H9 (cell line): ENCODE measurements around the gene ITGA11. TPM values are rescaled to one million over a fixed set of nuclear protein-coding genes. Genes with fewer than 3 reads are reported as not detected.

Experiments used
- DNase-seq: peaks from one replicate; pipeline ENCODE4 v3.0.0-alpha.2; 2017
- H2AFZ ChIP-seq: one replicate; pipeline ENCODE4 v1.6.1; 2013; ENCODE audit warnings: mild to moderate bottlenecking, low read length, control low read depth, moderate library complexity
- H2AK5ac ChIP-seq: 2 replicates; pipeline ENCODE4 v1.6.1; 2013; ENCODE audit warnings: low read length, control low read depth, mixed read lengths; ENCODE audit not compliant: insufficient read length
- H2BK120ac ChIP-seq: one replicate; pipeline ENCODE4 v1.6.1; 2013; ENCODE audit warnings: low read depth, mild to moderate bottlenecking, low read length, control low read depth, inconsistent platforms; ENCODE audit not compliant: poor library complexity, severe bottlenecking
- H2BK12ac ChIP-seq: 2 replicates; pipeline ENCODE4 v1.6.1; 2013; ENCODE audit warnings: low read length, control low read depth, mixed read lengths, low read depth; ENCODE audit not compliant: insufficient read length
- H2BK15ac ChIP-seq: 2 replicates; pipeline ENCODE4 v1.6.1; 2013; ENCODE audit warnings: low read depth, low read length, control low read depth
- H2BK20ac ChIP-seq: one replicate; pipeline ENCODE4 v1.6.1; 2013; ENCODE audit warnings: low read depth, mild to moderate bottlenecking, low read length, control low read depth, inconsistent platforms; ENCODE audit not compliant: poor library complexity, severe bottlenecking
- H2BK5ac ChIP-seq: 2 replicates; pipeline ENCODE4 v1.6.1; 2013; ENCODE audit warnings: low read length, control low read depth, mixed read lengths; ENCODE audit not compliant: insufficient read length
- H3K14ac ChIP-seq: 2 replicates; pipeline ENCODE4 v1.6.1; 2013; ENCODE audit warnings: low read length, control low read depth; ENCODE audit not compliant: insufficient read depth
- H3K18ac ChIP-seq: 2 replicates; pipeline ENCODE4 v1.6.1; 2013; ENCODE audit warnings: low read depth, mild to moderate bottlenecking, mixed read lengths, low read length, control low read depth; ENCODE audit not compliant: insufficient read length
- H3K23ac ChIP-seq: 2 replicates; pipeline ENCODE4 v1.6.1; 2013; ENCODE audit warnings: low read length, control low read depth, mixed read lengths, low read depth; ENCODE audit not compliant: insufficient read length
- H3K23me2 ChIP-seq: 2 replicates; pipeline ENCODE4 v1.6.1; 2013; ENCODE audit warnings: low read depth, mild to moderate bottlenecking, mixed read lengths, low read length, control low read depth; ENCODE audit not compliant: insufficient read length, poor library complexity, severe bottlenecking
- H3K27ac ChIP-seq: 2 replicates; pipeline ENCODE4 v1.5.1; 2013; ENCODE audit warnings: low read length, control low read depth, mixed read lengths, low read depth; ENCODE audit not compliant: insufficient read length
- H3K27me3 ChIP-seq: 2 replicates; pipeline ENCODE4 v1.6.1; 2013; ENCODE audit warnings: low read length, control low read depth, inconsistent platforms; ENCODE audit not compliant: insufficient read depth
- H3K4ac ChIP-seq: 2 replicates; pipeline ENCODE4 v1.6.1; 2013; ENCODE audit warnings: low read depth, mild to moderate bottlenecking, control low read depth, inconsistent platforms, low read length, moderate library complexity
- H3K4me1 ChIP-seq: 2 replicates; pipeline ENCODE4 v1.6.1; 2013; ENCODE audit warnings: low read length, control low read depth, inconsistent platforms; ENCODE audit not compliant: insufficient read depth
- H3K4me2 ChIP-seq: 2 replicates; pipeline ENCODE4 v1.6.1; 2013; ENCODE audit warnings: low read length, control low read depth, mixed read lengths; ENCODE audit not compliant: insufficient read length, insufficient read depth
- H3K56ac ChIP-seq: 2 replicates; pipeline ENCODE4 v1.6.1; 2013; ENCODE audit warnings: low read depth, mild to moderate bottlenecking, mixed read lengths, low read length, control low read depth; ENCODE audit not compliant: insufficient read length
- H3K79me1 ChIP-seq: 2 replicates; pipeline ENCODE4 v1.6.1; 2013; ENCODE audit warnings: low read depth, mild to moderate bottlenecking, moderate library complexity, low read length, control low read depth, inconsistent platforms; ENCODE audit not compliant: insufficient read depth, poor library complexity, severe bottlenecking
- H3K79me2 ChIP-seq: 2 replicates; pipeline ENCODE4 v1.6.1; 2013; ENCODE audit warnings: low read length, control low read depth, inconsistent platforms; ENCODE audit not compliant: insufficient read depth
- H3K9ac ChIP-seq: 2 replicates; pipeline ENCODE4 v1.6.1; 2013; ENCODE audit warnings: low read length, control low read depth, mixed read lengths; ENCODE audit not compliant: insufficient read length; ENCODE audit errors: extremely low read depth
- H3K9me3 ChIP-seq: one replicate; pipeline ENCODE4 v1.6.1; 2013; ENCODE audit warnings: low read depth, low read length, inconsistent platforms; ENCODE audit not compliant: control insufficient read depth
- H3T11ph ChIP-seq: one replicate; pipeline ENCODE4 v1.6.1; 2013; ENCODE audit warnings: mild to moderate bottlenecking, low read length, control low read depth, inconsistent platforms
- H4K20me1 ChIP-seq: one replicate; pipeline ENCODE4 v1.6.1; 2013; ENCODE audit not compliant: control insufficient read depth, insufficient read length, insufficient read depth
- H4K5ac ChIP-seq: 2 replicates; pipeline ENCODE4 v1.6.1; 2013; ENCODE audit warnings: low read depth, mild to moderate bottlenecking, mixed read lengths, low read length, control low read depth; ENCODE audit not compliant: insufficient read length
- H4K8ac ChIP-seq: replicated peaks from 2 replicates; pipeline ENCODE4 v1.6.1; 2013; ENCODE audit warnings: low read length, control low read depth, mixed read lengths, low read depth; ENCODE audit not compliant: insufficient read length
- H4K91ac ChIP-seq: 2 replicates; pipeline ENCODE4 v1.6.1; 2013; ENCODE audit warnings: low read depth, mild to moderate bottlenecking, moderate library complexity, mixed read lengths, low read length, control low read depth; ENCODE audit not compliant: insufficient read length
- H3K27ac Mint-ChIP-seq, 3 experiments: 2 replicates in 2 of 3; 3 replicates in 1 of 3; pipeline ENCODE4 v1.8.0; 2020 to 2021; ENCODE audit warnings: mixed read lengths in 3 of 3, mild to moderate bottlenecking in 1 of 3, moderate library complexity in 1 of 3
- H3K27me3 Mint-ChIP-seq: 2 replicates; pipeline ENCODE4 v1.8.0; 2021; ENCODE audit warnings: low read depth, mild to moderate bottlenecking, moderate library complexity, mixed read lengths
- H3K36me3 Mint-ChIP-seq, 3 experiments: 2 replicates in 2 of 3; 3 replicates in 1 of 3; pipeline ENCODE4 v1.8.0; 2020 to 2021; ENCODE audit warnings: low read depth in 3 of 3, mixed read lengths in 3 of 3; ENCODE audit not compliant: insufficient read depth in 1 of 3
- H3K4me1 Mint-ChIP-seq, 2 experiments: 2 replicates each; pipeline ENCODE4 v1.8.0; 2020; ENCODE audit warnings: mixed read lengths in 2 of 2
- H3K4me3 Mint-ChIP-seq, 2 experiments: 2 replicates in 1 of 2; 3 replicates in 1 of 2; pipeline ENCODE4 v1.8.0; 2020 to 2021; ENCODE audit warnings: mild to moderate bottlenecking in 2 of 2, mixed read lengths in 2 of 2, moderate library complexity in 1 of 2
- H3K9me3 Mint-ChIP-seq, 2 experiments: 2 replicates in 1 of 2; 3 replicates in 1 of 2; pipeline ENCODE4 v1.8.0; 2020; ENCODE audit warnings: mild to moderate bottlenecking in 2 of 2, mixed read lengths in 2 of 2, moderate library complexity in 1 of 2
- WGBS: extraction: QIAGEN DNeasy Blood & Tissue Kit; methylation state at CpG from one replicate; pipeline ENCODE4 v1.1.7; 2013; ENCODE audit warnings: missing lambda C conversion rate, low lambda C conversion rate, mixed read lengths; ENCODE audit not compliant: insufficient read length; ENCODE audit errors: extremely low coverage; 5-methylcytosine and 5-hydroxymethylcytosine counted together
- total RNA-seq: library from RNA; stranded (reverse); gene quantifications from 2 replicates; pipeline ENCODE4 v1.2.1, GENCODE V29; 2021
- TF ChIP-seq, protein P1 (sequence below): fragments of 200-600 bp; sonication (generic); conservative IDR thresholded peaks from 3 replicates; pipeline ENCODE4 v1.8.0; 2021; ENCODE audit warnings: antibody characterized with exemption, mild to moderate bottlenecking

ITGA11 gene
- total RNA-seq, 1 experiment from 2014 or later = 0.07 TPM

- Mint-ChIP-seq H3K36me3 (no peaks in the 10 kb centered on the region), H3K9me3 (no peaks in the 10 kb centered on the region; a peak in 1 of 5 replicates), H3K27me3 (peaks cover 10% of the 10 kb centered on the region), H3K4me1 (no peaks in the 10 kb centered on the region), H3K4me3 (no peak overlapping the region), H3K27ac (peak overlapping the region in 1 of 3 experiments; percentile 82; a peak in 1 of 7 replicates)
- Histone ChIP-seq H3K79me2 (no peaks in the 10 kb centered on the region), H3K23me2 (no peaks in the 10 kb centered on the region), H4K91ac (no peak overlapping the region), H3K9ac (no peak overlapping the region), H3K18ac (no peak overlapping the region), H4K8ac (no peak overlapping the region), H3K79me1 (no peaks in the 10 kb centered on the region), H3K4me1 (no peaks in the 10 kb centered on the region), H3K14ac (no peak overlapping the region), H3K56ac (no peak overlapping the region), H2AK5ac (no peak overlapping the region), H3K9me3 (no peaks in the 10 kb centered on the region), H2AFZ (no peak overlapping the region), H2BK5ac (no peak overlapping the region), H3K4ac (no peak overlapping the region), H3T11ph (no peak overlapping the region), H3K27me3 (no peaks in the 10 kb centered on the region; the same call in 1 of the 2 replicates), H2BK12ac (no peak overlapping the region), H2BK120ac (no peak overlapping the region), H2BK20ac (no peak overlapping the region), H4K20me1 (no peaks in the 10 kb centered on the region), H4K5ac (no peak overlapping the region), H3K23ac (no peak overlapping the region), H2BK15ac (no peak overlapping the region), H3K4me2 (no peak overlapping the region), H3K27ac (no peak overlapping the region)
- peak; percentile 7 for DNase-seq
- TF ChIP-seq, protein P1, sequence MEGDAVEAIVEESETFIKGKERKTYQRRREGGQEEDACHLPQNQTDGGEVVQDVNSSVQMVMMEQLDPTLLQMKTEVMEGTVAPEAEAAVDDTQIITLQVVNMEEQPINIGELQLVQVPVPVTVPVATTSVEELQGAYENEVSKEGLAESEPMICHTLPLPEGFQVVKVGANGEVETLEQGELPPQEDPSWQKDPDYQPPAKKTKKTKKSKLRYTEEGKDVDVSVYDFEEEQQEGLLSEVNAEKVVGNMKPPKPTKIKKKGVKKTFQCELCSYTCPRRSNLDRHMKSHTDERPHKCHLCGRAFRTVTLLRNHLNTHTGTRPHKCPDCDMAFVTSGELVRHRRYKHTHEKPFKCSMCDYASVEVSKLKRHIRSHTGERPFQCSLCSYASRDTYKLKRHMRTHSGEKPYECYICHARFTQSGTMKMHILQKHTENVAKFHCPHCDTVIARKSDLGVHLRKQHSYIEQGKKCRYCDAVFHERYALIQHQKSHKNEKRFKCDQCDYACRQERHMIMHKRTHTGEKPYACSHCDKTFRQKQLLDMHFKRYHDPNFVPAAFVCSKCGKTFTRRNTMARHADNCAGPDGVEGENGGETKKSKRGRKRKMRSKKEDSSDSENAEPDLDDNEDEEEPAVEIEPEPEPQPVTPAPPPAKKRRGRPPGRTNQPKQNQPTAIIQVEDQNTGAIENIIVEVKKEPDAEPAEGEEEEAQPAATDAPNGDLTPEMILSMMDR = no peak
- no CpG with 5 or more reads among the region's 12 CpGs for WGBS
Observed at GRCh38 chr15:68404056-68404798, 27.7 kb downstream of the ITGA11 start.
